Esophagus muscularis mucosa (tissue), 4 donors: ENCODE results near the gene SNX3.

Experiments used
- EP300 ChIP-seq: sonication (generic); formaldehyde crosslinking; IDR thresholded peaks from one replicate; pipeline ENCODE4 v1.6.1; 2017; ENCODE audit warnings: antibody characterized with exemption
- POLR2A ChIP-seq: fragments of 450-650 bp; IDR thresholded peaks from one replicate; pipeline ENCODE4 v1.6.1; 2017; ENCODE audit warnings: antibody characterized with exemption, moderate library complexity, mild to moderate bottlenecking, low read depth
- TF ChIP-seq, protein P1 (sequence below), 3 experiments: fragments of 200-600 bp in 2 of 3; fragments of 450-650 bp in 1 of 3; sonication (generic) in 2 of 3; IDR thresholded peaks; one replicate each; pipeline ENCODE4 v1.5.1; 2017 to 2019; ENCODE audit warnings: antibody characterized with exemption in 3 of 3, mild to moderate bottlenecking in 2 of 3, moderate library complexity in 1 of 3

DNA sequence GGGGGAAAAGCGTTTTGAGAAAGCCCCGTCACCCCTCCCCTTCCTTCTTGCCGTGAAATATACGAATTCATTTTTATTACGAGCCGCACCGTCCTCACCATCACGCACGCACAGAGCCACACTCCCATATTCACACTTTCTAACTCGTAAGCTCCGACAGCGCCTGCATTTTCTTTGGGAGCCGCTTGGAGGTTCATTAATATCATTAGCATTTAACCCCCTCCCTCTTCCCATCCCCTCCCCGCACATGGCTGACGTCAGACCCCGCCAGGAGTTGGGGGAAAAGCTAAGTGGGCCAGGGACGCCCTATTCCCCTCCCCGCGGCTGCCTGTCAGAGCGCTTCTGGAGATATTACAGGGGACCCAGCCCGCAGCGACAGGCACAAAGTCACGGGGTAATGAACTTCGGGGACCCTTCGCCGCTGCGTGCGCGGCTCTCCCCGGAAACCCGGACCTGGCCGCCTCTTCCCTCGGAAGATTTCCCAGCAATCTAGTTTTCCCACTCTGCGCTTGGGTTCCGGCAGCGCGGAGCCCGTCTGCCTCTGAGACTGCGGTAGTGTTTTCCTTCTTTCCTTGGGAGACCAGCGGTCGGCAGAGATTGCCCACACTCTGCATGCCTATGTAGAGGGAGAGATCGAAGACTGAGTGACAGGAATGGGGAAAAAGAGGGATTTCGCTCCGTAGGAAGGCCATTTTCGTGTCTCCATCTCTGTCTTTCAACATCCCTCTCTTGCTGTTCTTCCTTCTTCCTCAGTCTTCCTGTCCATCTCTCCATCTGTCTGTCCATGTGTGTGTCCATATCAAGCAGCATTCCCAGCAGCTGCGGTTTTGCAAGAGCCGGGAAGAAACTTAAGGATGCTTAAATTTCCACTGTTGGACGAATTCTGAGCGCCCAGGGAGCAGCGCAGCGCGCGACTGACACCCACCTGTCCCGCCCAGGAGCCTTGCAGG lies 94.9 kb downstream of the SNX3 start, which contains the start of gene NR2E1:
- TF ChIP-seq, protein P1, sequence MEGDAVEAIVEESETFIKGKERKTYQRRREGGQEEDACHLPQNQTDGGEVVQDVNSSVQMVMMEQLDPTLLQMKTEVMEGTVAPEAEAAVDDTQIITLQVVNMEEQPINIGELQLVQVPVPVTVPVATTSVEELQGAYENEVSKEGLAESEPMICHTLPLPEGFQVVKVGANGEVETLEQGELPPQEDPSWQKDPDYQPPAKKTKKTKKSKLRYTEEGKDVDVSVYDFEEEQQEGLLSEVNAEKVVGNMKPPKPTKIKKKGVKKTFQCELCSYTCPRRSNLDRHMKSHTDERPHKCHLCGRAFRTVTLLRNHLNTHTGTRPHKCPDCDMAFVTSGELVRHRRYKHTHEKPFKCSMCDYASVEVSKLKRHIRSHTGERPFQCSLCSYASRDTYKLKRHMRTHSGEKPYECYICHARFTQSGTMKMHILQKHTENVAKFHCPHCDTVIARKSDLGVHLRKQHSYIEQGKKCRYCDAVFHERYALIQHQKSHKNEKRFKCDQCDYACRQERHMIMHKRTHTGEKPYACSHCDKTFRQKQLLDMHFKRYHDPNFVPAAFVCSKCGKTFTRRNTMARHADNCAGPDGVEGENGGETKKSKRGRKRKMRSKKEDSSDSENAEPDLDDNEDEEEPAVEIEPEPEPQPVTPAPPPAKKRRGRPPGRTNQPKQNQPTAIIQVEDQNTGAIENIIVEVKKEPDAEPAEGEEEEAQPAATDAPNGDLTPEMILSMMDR (IDR thresholded peaks at IDR 0.05), result no peak
- TF ChIP-seq EP300 (no peak), POLR2A (no peak)
